GM12872 (cell line): Measurements from ENCODE around the gene GPC6.

Experiments
- CTCF ChIP-seq: IDR thresholded peaks from 3 replicates; pipeline ENCODE4 v1.5.1; 2011; ENCODE audit warnings: low read depth, mild to moderate bottlenecking, low read length, moderate library complexity; ENCODE audit not compliant: insufficient read depth

GPC6 gene

GRCh38 chr13:93959796-93960533 lies 733.4 kb downstream of the GPC6 start:
- TF ChIP-seq CTCF = no peak

- no peak for TF ChIP-seq CTCF
Measured at GRCh38 chr13:93963266-93964145, 736.9 kb downstream of the GPC6 start.

GRCh38 chr13:93964146-93964512 lies 737.5 kb downstream of the GPC6 start:
- no peak for TF ChIP-seq CTCF

GRCh38 chr13:93965587-93965986 lies 739.0 kb downstream of the GPC6 start:
- no peak for TF ChIP-seq CTCF

GRCh38 chr13:93966267-93966936 lies 739.8 kb downstream of the GPC6 start:
- TF ChIP-seq CTCF = no peak

- no peak for TF ChIP-seq CTCF
Measured at GRCh38 chr13:93967286-93967685, 740.7 kb downstream of the GPC6 start.

- no peak for TF ChIP-seq CTCF
Measured at GRCh38 chr13:93975242-93975641, 748.6 kb downstream of the GPC6 start.
